LNCAP (cell line): ENCODE data around the gene HNRNPUL1.

Source experiments
- TF ChIP-seq, protein P1 (sequence below): fragments of 450-650 bp; IDR thresholded peaks from 2 replicates; pipeline ENCODE4 v1.5.1; 2017; ENCODE audit warnings: mild to moderate bottlenecking

The HNRNPUL1 gene

DNA sequence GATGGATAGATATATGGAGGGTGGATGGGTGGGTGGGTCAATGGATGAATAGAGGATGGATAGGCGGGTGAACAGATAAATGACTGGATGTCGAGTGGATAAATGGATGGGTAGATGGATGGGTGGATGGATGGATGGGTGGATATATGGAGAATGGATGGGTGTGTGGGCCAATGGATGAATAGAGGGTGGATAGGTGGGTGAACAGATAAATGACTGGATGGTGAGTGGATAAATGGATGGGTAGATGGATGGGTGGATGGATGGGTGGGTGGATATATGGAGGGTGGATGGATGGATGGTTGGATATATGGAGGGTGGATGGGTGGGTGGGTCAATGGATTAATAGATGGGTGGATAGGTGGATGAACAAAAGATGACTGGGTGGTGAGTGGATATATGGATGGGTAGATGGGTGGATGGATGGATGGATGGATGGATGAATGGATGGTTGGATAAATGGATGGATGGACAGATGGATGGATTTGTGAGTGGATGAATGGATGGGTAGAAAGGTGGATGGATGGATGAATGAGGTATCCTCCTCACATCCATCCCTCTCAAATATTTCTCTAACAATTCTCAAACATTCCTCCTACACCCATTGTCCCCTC, 24.1 kb upstream of the HNRNPUL1 start:
- TF ChIP-seq, protein P1, sequence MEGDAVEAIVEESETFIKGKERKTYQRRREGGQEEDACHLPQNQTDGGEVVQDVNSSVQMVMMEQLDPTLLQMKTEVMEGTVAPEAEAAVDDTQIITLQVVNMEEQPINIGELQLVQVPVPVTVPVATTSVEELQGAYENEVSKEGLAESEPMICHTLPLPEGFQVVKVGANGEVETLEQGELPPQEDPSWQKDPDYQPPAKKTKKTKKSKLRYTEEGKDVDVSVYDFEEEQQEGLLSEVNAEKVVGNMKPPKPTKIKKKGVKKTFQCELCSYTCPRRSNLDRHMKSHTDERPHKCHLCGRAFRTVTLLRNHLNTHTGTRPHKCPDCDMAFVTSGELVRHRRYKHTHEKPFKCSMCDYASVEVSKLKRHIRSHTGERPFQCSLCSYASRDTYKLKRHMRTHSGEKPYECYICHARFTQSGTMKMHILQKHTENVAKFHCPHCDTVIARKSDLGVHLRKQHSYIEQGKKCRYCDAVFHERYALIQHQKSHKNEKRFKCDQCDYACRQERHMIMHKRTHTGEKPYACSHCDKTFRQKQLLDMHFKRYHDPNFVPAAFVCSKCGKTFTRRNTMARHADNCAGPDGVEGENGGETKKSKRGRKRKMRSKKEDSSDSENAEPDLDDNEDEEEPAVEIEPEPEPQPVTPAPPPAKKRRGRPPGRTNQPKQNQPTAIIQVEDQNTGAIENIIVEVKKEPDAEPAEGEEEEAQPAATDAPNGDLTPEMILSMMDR: no peak

DNA sequence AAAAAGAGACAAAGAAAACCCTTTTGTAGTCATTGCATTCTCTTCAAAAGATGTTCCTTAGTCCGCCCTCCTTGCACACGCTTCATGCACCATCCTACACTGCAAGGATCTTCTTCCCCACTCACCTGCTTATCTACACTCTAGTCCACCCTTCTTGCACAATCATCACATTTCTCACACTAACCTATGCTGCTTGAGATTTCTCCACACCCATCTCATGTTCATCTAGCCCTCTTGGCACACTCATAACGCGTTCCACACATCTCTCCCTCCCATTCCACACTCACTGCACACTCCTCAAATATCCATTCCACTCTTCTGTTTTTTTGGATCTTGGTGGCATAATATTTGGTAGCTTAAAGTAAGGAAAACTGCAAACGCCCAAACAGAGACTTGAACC, 22.3 kb upstream of the HNRNPUL1 start:
- TF ChIP-seq, protein P1: no peak

DNA sequence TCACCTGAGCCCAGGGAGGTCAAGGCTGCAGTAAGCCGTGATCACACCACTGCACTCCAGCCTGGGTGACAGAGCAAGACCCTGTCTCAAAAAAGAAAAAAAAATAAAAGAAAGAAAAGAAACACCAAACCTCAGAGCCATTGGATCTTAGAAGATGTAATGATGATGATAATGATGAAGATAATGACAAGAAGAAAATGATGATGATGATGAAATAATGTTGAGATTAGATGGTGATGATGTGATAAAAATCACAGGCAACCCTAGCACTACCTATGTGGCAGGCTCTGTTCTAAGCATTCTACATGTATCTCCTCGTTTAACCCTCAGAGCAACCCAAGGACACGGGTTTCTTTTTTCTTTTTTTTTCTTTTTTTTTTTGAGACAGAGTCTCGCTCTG, 20.1 kb upstream of the HNRNPUL1 start:
- TF ChIP-seq, protein P1: no peak

- TF ChIP-seq, protein P1: no peak
Measured at GRCh38 chr19:41245843-41246242, 18.3 kb upstream of the HNRNPUL1 start.

GRCh38 chr19:41248895-41249294, 15.3 kb upstream of the HNRNPUL1 start:
- TF ChIP-seq, protein P1: no peak

DNA sequence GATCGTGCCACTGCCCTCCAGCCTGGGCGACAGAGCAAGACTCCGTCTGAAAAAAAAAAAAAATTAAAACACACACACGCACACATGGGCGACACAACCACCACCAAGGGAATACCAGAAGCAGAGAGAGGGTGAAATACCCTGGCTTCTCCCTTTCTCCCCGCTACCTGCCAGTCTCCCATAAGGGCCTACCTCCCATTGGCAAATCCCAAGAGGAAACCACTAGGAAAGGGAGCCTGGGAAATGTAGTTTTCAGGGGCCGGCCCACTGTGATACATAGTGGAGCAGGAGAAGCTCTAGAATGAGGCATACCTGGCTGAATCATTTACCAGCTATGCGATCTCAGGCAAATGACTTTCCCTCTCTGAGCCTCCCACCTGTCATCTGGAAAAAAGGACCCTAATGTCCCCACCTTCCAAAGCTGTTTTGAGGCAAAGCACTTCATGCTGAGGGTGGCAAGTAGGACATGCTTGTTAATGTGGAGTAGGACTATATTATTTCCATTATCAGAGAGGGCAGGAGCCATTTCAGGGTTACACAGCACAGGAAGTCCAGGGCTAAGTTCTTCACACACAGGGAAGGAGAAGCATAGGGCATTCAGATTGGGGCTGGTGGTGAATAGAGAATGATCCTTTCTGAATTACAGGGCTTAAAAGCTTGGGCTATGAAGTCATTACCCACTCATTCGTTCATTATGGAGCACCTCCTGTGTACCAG, 14.3 kb upstream of the HNRNPUL1 start:
- TF ChIP-seq, protein P1: no peak

DNA sequence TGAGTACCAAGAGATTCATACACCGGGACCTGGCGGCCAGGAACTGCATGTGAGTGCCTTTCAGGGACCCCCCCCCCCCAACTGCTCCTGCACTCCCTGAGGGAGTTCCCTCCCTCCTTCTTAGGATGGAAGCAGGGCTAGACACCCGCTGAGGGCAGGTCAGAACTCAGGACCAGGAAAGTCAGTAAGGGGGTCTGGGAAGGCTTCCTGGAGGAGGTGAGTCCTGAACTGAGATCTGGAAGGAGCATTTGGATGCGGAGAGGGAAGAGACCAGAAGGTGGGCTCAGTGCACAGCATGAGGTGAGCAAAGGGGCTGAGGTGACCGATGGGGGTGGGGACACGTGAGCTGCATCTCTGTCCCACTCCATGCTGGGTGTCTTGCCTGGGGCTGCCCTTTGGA, 10.5 kb upstream of the HNRNPUL1 start:
- TF ChIP-seq, protein P1: no peak
